ENCODE measurements around the gene GABRA5. TPM values are rescaled to one million over a fixed set of nuclear protein-coding genes. Genes with fewer than 3 reads are reported as not detected.

Gene GABRA5
- total and polyA plus RNA-seq, 9 donors: 0.33 TPM; not detected in 8

GRCh38 chr15:26872206-26872605 lies 5.3 kb downstream of the GABRA5 start:
- no peak overlapping the region for H3K27ac ChIP-seq
- no peaks in the 10 kb centered on the region for H3K4me1 ChIP-seq (ENCODE audit: insufficient read depth)
- TF ChIP-seq CTCF (IDR thresholded peaks at IDR 0.05) (no peak), EP300 (IDR thresholded peaks at IDR 0.05) (no peak), POLR2A (IDR thresholded peaks at IDR 0.05) (no peak)
- H3K4me3 ChIP-seq: no peak overlapping the region
- H3K36me3 ChIP-seq: no peaks in the 10 kb centered on the region
- WGBS, 3 donors: 54 to 59% (median 59%) methylated on average over 7 of the region's 7 CpGs
- no peaks in the 10 kb centered on the region for H3K9me3 ChIP-seq
- no peak for DNase-seq
- no peaks in the 10 kb centered on the region for H3K27me3 ChIP-seq
- intact Hi-C loops (cut with DNase I): loop anchor here in 1 of 4 donors (10.0 kb wide), 1 partner anchor 803 kb away; no protein-coding TSS in a partner anchor

GRCh38 chr15:26873846-26874245 lies 7.0 kb downstream of the GABRA5 start:
- H3K27me3 ChIP-seq: no peaks in the 10 kb centered on the region
- intact Hi-C loops (cut with DNase I): loop anchor here in 1 of 4 donors (10.0 kb wide), 1 partner anchor 801 kb away; no protein-coding TSS in a partner anchor
- no peak for DNase-seq
- H3K4me1 ChIP-seq (ENCODE audit: insufficient read depth): no peaks in the 10 kb centered on the region
- 10 to 18% (median 12%) methylated on average over 8 of the region's 8 CpGs for WGBS, 3 donors
- no peak overlapping the region for H3K27ac ChIP-seq
- H3K9me3 ChIP-seq: no peaks in the 10 kb centered on the region
- TF ChIP-seq EP300 (IDR thresholded peaks at IDR 0.05) (no peak), POLR2A (IDR thresholded peaks at IDR 0.05) (no peak), CTCF (IDR thresholded peaks at IDR 0.05) (no peak)
- no peaks in the 10 kb centered on the region for H3K36me3 ChIP-seq
- no peak overlapping the region for H3K4me3 ChIP-seq

GRCh38 chr15:26874774-26875475 lies 8.1 kb downstream of the GABRA5 start:
- Histone ChIP-seq H3K4me3 (no peak overlapping the region), H3K27ac (no peak overlapping the region), H3K9me3 (no peaks in the 10 kb centered on the region), H3K36me3 (no peaks in the 10 kb centered on the region), H3K27me3 (no peaks in the 10 kb centered on the region), H3K4me1 (ENCODE audit: insufficient read depth) (no peaks in the 10 kb centered on the region)
- TF ChIP-seq POLR2A (IDR thresholded peaks at IDR 0.05) (no peak), EP300 (IDR thresholded peaks at IDR 0.05) (no peak), CTCF (IDR thresholded peaks at IDR 0.05) (no peak)
- 78 to 81% (median 78%) methylated on average over 6 of the region's 6 CpGs for WGBS, 3 donors
- intact Hi-C loops (cut with DNase I): loop anchor here in 1 of 4 donors (10.0 kb wide), 1 partner anchor 800 kb away; no protein-coding TSS in a partner anchor
- no peak for DNase-seq

- WGBS, 3 donors: 38 to 66% (median 42%) methylated on average over 8 of the region's 8 CpGs
Observed at GRCh38 chr15:26875476-26875850, 8.6 kb downstream of the GABRA5 start.

More at GRCh38 chr15:26875476-26875850, 8.6 kb downstream of the GABRA5 start:
- H3K27ac ChIP-seq: no peak overlapping the region
- intact Hi-C loops (cut with DNase I): loop anchor here in 1 of 4 donors (10.0 kb wide), 1 partner anchor 799 kb away; no protein-coding TSS in a partner anchor
- H3K27me3 ChIP-seq: no peaks in the 10 kb centered on the region
- no peaks in the 10 kb centered on the region for H3K36me3 ChIP-seq
- no peak for DNase-seq
- H3K9me3 ChIP-seq: no peaks in the 10 kb centered on the region
- TF ChIP-seq POLR2A (IDR thresholded peaks at IDR 0.05) (no peak), EP300 (IDR thresholded peaks at IDR 0.05) (no peak), CTCF (IDR thresholded peaks at IDR 0.05) (no peak)
- H3K4me1 ChIP-seq (ENCODE audit: insufficient read depth): no peaks in the 10 kb centered on the region
- H3K4me3 ChIP-seq: no peak overlapping the region

All from ovary (tissue), 9 donors.